ENCODE measurements around the gene ZNF543.
"Not testable (repeated sequence)": the region's sequence is repeated elsewhere in the genome, so short reads cannot be mapped to it uniquely, and the experiment has no call there.

The ZNF543 gene

DNA sequence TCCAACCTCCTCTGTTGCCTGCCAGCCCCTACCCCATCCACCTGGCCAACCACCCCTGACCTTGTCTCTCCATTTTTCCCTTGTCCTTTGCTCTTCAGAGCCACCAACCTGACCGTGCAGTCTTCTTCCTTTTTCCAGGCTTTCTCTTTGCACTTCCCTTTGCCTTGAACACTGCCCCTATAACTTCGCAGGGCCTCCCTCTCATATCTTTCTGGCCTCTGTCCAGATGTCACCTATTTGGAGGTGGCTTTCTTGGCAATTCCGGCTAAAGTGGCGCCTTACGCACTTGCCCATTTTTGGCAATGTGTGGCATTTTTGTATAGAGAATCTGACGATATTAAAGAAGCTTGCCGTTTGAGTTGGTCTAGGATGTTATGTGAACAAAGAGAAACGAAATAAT, 844 bp downstream of the ZNF543 start:
- no peak for DNase-seq (ENCODE audit: low read depth)

DNA sequence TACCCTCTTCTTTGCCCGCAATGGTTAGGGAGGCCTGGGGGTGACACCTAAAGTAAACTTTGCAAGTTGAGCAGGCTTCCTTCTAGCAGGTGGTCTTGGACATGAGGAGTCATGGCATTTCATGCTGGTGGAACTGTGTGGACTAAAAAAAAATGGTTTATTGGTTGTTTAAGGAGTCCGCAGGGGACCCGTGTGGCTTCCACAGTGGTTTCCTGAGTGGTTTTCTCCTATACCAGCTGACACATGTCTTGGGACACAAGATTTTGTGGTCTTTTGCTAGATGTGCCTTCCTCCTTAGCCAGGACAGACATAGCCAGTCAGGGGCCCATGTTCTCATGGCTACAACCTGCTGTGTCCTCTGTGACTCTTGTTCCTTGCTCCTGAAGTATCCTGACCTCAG, 1.5 kb downstream of the ZNF543 start:
- DNase-seq (ENCODE audit: low read depth): no peak

- DNase-seq (ENCODE audit: low read depth): no peak
Observed at GRCh38 chr19:57324992-57325391, 4.7 kb downstream of the ZNF543 start.

DNA sequence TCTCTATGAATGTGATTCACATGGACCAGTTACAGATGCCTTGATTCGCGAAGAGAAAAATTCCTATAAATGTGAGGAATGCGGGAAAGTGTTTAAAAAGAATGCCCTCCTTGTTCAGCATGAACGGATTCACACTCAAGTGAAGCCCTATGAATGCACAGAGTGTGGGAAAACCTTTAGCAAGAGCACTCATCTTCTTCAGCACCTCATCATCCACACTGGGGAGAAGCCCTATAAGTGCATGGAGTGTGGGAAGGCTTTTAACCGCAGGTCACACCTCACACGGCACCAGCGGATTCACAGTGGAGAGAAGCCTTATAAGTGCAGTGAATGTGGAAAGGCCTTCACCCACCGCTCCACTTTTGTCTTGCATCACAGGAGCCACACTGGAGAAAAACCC, 7.7 kb downstream of the ZNF543 start:
- no peak for DNase-seq (ENCODE audit: low read depth)

DNA sequence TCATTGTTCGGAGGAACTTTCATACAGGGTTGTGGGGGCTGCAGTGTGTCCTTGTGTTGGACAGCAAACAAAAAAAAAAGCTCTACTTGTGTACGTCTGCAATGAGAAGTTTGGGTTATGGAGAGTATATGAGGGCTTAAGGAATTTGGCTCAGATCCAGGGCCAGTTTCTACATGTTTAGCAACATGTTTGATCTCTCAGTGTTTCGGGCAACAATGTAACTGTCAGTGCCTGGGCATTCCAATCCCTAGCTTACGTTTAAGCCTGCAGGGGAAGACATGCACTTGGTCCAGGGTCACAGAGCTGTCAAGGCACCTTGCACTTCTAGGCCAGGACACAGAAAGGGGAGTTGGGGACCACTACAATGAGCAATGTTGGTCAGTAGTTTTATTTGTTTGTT, 13.9 kb downstream of the ZNF543 start:
- no peak for DNase-seq (ENCODE audit: low read depth)

GRCh38 chr19:57338877-57339276, 18.6 kb downstream of the ZNF543 start:
- DNase-seq (ENCODE audit: low read depth): no peak

GRCh38 chr19:57342582-57342981, 22.3 kb downstream of the ZNF543 start:
- no peak for DNase-seq (ENCODE audit: low read depth)

- DNase-seq (ENCODE audit: low read depth): no peak
Observed at GRCh38 chr19:57348136-57348535, 27.9 kb downstream of the ZNF543 start.

- peak; percentile 71 for DNase-seq (ENCODE audit: low read depth)
Observed at GRCh38 chr19:57350877-57351805, 30.9 kb downstream of the ZNF543 start, which contains the start of gene ZNF304. ZNF304 (plus strand) TSS chr19:57351271; CDS start chr19:57351665, 394 bp downstream.

DNA sequence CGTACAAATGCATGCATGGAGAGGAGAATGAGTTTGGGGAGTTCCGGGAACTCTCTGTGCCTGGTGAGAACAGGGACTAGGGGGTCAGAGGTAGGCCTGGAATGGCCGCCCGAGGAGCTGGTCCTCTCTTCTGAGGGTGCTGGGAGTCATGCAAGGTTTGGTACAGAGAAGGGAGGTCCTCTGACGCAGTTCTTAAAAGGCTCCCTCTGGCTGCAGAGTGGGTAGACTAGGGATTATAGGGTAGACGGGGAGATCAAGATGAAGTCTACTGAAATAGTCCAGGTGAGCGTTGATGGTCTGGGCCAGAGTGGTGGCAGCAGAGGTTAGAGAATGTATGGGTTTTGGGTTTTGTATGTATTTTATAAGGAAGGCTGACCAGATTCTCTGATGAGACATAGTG, 31.6 kb downstream of the ZNF543 start:
- no peak for DNase-seq (ENCODE audit: low read depth)

- no peak for DNase-seq (ENCODE audit: low read depth)
Observed at GRCh38 chr19:57355916-57356315, 35.6 kb downstream of the ZNF543 start.

GRCh38 chr19:57357406-57357805, 37.1 kb downstream of the ZNF543 start:
- no peak for DNase-seq (ENCODE audit: low read depth)

DNA sequence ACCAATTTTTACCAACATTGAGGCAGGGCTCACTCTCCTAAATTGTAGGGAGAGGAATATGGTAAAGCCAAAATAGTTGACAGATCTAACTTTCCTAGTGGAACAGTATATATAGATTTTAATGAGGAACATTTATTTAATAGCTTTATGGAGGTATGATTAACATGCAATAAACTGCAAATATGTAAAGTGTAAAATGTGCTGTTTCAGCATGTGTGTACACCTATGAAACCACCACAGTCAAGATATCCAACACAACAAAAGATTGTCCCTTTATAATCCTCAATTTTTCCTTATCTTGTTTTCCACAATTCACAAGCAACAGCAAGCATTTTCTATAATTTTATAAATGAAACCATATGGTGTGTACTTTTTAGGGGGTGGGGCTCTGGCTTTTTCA, 39.0 kb downstream of the ZNF543 start:
- no peak for DNase-seq (ENCODE audit: low read depth)

DNA sequence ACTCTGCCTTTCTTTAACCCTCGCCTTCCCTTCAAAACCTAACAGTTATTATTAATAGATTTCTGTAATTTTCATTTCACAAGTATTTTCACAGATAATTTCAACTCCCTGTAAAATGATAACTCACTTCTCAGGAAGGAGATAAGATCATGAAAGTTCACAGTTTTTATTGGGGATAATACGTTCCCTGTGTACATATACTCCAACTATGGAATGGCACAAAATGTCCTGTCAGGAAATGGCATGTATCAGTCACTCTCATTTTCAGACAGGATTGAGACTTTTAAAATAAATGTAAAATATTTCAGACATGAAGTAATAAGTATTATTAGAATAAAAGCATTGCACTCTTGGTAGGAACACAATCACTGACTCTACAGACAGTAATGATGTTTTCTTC, 42.1 kb downstream of the ZNF543 start:
- DNase-seq (ENCODE audit: low read depth): no peak

DNA sequence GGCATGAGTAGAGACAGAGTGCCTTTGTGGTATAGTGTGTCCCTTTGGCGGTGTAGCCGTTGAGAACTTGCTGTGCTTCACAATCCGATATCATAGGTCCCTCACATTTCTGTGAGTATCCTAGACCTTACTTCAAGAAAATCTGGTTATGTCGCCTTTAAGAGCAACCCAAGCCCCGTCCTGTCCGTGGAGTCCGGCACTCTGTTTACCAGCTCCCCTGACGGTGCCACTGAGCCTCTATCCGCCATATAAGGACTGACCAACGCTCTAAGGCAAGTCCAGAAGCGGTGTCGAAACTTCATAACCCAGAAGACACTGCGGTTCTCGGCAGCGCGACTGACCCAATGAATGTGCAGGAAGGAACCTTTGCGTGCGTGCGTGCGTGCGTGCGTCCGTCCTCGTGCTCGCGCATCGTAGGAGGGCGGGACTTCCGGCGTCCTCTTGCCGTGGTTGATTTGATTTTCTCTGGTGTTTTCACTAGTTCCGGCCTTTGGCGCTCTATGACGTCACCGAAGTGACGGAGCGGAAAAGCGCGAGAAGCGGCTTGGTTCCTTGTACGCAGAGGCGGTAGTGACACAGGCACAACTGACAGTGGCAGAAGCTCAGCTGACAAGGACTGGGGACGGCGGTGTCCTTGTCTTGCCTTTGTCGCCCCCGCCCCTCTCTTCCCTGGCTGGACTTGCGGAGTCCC, 42.9 kb downstream of the ZNF543 start, which contains the start of the genes TRAPPC2B and ZNF547:
Gene TRAPPC2B (plus strand): TSS at position 555 of the 691 bp plus-strand sequence. CDS start 1,283 bp downstream, outside the sequence.
Gene ZNF547 (plus strand): TSS at position 555 of the 691 bp plus-strand sequence. CDS start 5,005 bp downstream, outside the sequence.
- DNase-seq (ENCODE audit: low read depth): peak; percentile 97

- DNase-seq (ENCODE audit: low read depth): no peak
Observed at GRCh38 chr19:57363688-57364181, 43.5 kb downstream of the ZNF543 start.

DNA sequence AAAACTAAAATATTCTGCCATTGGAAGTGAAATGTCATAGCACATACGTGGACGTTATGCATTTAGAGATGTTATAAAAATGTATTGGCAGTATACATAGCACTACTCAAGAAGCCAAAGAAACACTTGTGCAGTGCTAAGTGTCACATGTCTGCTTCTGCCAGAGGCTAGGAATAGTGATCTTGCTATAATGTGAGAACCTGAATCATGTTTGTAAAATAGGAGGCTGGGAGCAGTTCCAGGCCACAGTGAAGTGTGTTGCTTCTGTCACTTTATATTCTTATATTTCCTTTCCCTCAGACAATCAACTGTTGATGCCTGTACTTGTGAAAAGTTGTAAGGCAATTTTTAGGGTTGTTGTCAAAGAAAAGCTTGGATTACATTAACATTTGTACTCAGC, 46.5 kb downstream of the ZNF543 start:
- no peak for DNase-seq (ENCODE audit: low read depth)

DNA sequence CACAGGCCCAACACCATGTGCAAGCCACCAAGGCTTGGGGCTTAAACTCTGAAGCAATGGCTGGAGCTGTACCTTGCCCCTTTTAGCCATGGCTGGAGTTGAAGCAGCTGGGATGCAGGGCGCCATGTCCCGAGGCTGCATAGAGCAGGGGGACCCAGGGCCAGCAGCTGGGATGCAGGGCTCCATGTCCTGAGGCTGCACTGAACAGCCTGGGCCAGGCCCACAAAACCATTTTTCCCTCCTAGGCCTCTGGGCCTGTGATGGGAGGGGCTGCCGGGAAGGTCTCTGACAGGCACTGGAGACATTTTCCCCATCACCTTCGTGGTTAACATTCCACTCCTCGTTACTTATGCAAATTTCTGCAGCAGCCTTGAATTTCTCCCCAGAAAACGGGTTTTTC, 53.9 kb downstream of the ZNF543 start:
- DNase-seq (ENCODE audit: low read depth): no peak

- DNase-seq (ENCODE audit: low read depth): not testable (repeated sequence)
Observed at GRCh38 chr19:57374647-57375046, 54.4 kb downstream of the ZNF543 start.

DNA sequence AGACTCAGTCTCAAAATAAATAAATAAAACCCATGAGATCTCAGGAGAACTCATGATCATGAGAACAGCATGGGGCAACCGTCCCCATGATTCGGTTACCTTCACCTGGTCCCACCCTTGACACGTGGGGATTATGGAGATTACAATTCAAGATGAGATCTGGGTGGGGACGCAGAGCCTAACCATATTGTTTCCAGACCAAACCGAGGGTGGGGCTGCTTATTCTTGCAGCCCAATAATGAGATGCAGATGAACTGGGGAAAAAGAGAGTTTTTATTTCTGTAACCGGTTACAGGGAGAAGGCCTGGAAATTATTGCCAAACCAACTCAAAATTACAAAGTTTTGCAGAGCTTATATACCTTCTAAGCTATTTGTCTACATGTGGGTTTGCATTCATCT, 55.9 kb downstream of the ZNF543 start:
- DNase-seq (ENCODE audit: low read depth): no peak

DNA sequence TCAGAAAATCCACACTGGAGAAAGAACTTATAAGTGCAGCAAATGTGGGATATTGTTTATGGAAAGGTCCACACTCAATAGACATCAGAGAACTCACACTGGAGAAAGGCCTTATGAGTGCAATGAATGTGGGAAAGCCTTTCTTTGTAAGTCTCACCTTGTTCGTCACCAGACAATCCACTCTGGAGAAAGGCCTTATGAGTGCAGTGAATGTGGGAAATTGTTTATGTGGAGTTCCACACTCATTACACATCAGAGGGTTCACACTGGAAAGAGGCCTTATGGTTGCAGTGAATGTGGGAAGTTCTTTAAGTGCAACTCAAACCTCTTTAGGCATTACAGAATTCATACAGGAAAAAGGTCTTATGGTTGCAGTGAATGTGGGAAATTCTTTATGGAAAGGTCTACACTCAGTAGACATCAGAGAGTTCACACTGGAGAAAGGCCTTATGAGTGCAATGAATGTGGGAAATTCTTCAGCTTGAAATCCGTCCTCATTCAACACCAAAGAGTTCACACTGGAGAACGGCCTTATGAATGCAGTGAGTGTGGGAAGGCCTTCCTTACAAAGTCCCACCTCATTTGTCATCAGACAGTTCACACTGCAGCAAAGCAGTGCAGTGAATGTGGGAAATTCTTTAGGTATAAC, 57.4 kb downstream of the ZNF543 start:
- no peak for DNase-seq (ENCODE audit: low read depth)

All from activated gamma-delta T cell treated with anti-CD3 and anti-CD28 coated beads, Interleukin-2, amount 50 U/mL, for 16 hours (primary cell).